A673 (cell line): ENCODE results near the gene ZNF740.

Experiments used
- EZH2 ChIP-seq: fragments of 200-600 bp; sonication (generic); IDR thresholded peaks from 2 replicates; pipeline ENCODE4 v1.6.1; 2017; ENCODE audit warnings: borderline replicate concordance, low read depth, mild to moderate bottlenecking, mixed read lengths, antibody characterized with exemption, low read length; ENCODE audit not compliant: poor library complexity, severe bottlenecking
- TF ChIP-seq, protein P1 (sequence below): fragments of 300-800, 200-600 bp; sonication (generic); conservative IDR thresholded peaks from 2 replicates; pipeline ENCODE4 v1.5.1; 2017; ENCODE audit warnings: low read depth, mild to moderate bottlenecking, antibody characterized with exemption, low read length, moderate library complexity, mixed read lengths

DNA sequence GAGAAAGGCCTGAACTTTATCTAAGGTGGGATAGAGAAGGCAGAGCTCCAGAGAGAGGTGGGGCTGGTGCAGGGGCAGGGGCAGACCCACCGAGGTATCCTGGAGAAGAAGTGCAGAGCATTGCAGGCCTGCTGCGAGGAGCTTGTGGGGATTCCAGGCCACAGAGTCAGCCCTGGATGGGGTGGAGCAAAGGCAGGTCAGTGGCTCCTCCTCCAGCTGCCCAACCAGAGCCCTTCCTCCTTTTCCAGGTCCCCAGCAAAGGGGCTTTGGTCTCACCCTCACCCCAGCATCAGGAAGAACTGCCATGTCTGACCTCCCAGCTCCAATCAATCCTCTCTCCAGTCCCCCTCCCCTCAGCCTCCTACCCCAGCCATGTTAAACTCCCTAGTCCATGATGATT is 19.8 kb upstream of the ZNF740 start:
- TF ChIP-seq, protein P1, sequence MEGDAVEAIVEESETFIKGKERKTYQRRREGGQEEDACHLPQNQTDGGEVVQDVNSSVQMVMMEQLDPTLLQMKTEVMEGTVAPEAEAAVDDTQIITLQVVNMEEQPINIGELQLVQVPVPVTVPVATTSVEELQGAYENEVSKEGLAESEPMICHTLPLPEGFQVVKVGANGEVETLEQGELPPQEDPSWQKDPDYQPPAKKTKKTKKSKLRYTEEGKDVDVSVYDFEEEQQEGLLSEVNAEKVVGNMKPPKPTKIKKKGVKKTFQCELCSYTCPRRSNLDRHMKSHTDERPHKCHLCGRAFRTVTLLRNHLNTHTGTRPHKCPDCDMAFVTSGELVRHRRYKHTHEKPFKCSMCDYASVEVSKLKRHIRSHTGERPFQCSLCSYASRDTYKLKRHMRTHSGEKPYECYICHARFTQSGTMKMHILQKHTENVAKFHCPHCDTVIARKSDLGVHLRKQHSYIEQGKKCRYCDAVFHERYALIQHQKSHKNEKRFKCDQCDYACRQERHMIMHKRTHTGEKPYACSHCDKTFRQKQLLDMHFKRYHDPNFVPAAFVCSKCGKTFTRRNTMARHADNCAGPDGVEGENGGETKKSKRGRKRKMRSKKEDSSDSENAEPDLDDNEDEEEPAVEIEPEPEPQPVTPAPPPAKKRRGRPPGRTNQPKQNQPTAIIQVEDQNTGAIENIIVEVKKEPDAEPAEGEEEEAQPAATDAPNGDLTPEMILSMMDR, result no peak
- no peak for TF ChIP-seq EZH2
